GM12865 (cell line): ENCODE measurements around the gene PAX1.
A peak's percentile ranks its signal among the peaks of the same experiment; 100 is the strongest.

Source experiments
- DNase-seq: peaks from one replicate; pipeline ENCODE4 v3.0.0; 2010; ENCODE audit warnings: low read depth
- H3K4me3 ChIP-seq: 2 replicates; pipeline ENCODE4 v1.5.1; 2011; ENCODE audit warnings: mild to moderate bottlenecking, low read depth, low read length, control low read depth
- TF ChIP-seq, protein P1 (sequence below): IDR thresholded peaks from 2 replicates; pipeline ENCODE4 v1.5.1; 2011; ENCODE audit warnings: low read length, control low read depth, low read depth, inconsistent platforms; ENCODE audit not compliant: insufficient read depth; ENCODE audit errors: missing control alignments

The PAX1 gene

DNA sequence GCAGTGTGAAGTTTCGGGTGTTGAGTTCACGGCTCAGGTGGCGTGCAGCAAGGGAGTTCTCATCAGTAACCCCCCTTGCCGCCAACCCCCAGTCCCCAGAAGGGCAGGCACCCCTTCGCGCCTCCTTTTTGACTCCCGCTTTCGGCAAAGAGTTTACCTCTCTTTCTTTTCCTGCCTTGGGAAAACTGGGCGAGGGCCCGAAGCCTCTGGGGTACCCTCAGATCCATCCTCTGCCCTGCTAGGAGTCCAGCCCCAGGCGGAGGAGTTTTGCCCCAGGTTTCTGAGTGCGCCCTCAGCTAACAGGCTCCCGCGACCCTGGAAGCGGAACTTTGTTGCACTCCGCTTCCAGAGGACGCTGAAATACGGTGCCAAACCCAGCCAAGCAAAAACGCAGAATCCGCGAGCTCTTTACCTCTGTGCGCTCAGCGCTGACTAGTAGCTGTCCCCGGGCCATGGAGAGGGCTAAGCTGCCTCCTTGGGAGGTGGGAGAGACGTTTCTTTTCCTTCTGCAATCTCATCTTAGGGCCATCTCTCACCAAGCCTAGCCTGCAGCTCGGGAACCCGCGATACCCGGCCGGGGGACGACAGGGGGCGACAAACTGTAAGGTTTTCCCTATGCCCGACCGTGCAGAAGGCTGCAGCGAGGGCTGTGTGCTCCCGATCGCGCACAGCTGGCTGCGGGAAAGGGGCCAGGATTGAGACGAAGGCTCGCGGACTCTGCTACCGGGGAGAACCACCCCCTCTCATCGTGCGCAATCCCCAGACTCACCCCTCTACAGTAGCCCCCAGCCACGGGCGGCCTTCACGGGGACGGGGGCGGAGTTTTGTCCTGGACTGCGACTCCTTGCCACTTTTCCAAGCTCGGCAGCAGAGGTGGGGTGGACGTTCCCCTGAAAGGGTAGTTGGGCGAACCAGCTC is 2.7 kb upstream of the PAX1 start:
- DNase-seq: peak; percentile 24
- H3K4me3 ChIP-seq: no peak overlapping the region
- TF ChIP-seq, protein P1, sequence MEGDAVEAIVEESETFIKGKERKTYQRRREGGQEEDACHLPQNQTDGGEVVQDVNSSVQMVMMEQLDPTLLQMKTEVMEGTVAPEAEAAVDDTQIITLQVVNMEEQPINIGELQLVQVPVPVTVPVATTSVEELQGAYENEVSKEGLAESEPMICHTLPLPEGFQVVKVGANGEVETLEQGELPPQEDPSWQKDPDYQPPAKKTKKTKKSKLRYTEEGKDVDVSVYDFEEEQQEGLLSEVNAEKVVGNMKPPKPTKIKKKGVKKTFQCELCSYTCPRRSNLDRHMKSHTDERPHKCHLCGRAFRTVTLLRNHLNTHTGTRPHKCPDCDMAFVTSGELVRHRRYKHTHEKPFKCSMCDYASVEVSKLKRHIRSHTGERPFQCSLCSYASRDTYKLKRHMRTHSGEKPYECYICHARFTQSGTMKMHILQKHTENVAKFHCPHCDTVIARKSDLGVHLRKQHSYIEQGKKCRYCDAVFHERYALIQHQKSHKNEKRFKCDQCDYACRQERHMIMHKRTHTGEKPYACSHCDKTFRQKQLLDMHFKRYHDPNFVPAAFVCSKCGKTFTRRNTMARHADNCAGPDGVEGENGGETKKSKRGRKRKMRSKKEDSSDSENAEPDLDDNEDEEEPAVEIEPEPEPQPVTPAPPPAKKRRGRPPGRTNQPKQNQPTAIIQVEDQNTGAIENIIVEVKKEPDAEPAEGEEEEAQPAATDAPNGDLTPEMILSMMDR: peak; percentile 46

DNA sequence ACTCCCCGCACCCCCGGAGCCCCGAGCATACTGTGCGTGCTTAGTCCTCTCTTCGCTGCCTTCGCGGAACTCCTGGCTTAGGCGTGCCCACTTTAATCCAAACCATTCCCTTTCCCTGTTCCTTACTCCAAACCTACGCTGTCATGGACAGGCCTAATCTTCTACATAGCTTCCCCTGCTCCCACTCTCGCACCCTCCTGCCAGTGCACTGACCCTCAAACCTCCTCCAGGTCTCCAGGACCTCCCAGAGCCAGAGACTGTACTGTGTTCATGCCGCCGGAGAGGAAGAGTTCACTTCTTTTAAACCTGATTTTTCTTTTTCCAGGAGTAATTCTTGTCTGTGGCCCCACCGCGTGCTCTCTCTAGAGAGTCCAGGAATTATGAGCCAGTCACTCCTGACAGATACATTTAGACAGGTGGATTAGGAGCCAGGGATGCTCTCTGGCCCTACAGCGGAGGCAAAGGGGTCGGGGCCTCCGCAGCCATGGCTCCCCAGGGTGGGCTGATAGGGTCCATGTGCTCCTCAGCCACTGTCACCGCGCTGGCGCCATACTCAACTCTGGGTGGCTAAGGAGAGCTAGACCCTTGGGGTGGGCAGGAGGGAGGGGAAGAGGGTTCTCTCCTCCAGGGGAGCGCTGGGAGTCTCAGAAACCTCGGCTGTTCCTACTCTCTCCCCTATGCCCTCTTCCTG is 1.6 kb upstream of the PAX1 start:
- DNase-seq: no peak
- TF ChIP-seq, protein P1: no peak

DNA sequence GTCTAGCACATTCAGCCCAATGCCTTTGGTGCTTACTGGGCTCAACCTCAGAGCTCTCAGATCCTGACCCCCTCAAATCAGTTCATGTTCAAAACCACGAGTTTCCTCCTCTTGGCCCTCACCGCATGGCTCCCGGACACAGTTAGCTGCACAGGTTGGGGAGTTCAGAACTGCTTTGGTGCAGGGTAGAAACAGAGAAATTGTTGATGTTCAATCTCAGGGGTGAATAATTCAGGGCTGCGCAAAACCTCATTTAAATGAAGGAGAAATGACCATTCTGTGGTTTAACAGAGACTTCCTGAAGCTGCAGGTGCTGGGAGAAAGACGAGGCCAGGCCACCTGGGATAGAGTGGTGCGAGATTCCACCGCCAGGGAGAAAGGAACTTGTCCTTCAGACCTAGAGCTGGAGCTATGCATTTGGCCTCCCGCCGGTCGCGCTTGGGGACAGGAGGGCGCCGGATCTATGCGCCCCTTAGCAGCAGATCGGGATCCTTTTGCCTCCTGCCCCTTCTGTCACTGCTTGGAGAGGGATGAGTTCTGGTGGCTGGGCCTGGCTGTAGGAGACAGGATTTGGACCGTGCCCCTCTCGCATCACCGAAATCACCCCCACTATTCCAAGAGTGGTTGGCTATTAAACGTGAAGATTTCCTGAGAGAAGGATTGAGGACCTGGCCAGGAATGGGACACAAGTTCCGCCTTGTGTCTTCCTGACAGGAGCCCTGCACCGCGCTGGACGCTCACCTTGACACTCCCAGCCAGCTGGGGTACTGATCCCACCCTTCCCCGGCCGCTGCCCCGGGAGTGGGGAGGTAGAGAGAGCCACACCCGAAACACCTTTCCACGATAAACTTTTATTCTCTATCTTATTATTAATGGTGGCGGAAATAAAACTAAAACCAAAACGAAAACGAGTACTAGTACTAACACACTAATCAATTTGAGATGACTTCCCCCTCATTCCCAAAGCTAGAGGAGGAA is 767 bp upstream of the PAX1 start:
- no peak overlapping the region for H3K4me3 ChIP-seq
- no peak for DNase-seq
- TF ChIP-seq, protein P1: no peak

More for the DNA sequence above, 1.6 kb upstream of the PAX1 start:
- no peak overlapping the region for H3K4me3 ChIP-seq

DNA sequence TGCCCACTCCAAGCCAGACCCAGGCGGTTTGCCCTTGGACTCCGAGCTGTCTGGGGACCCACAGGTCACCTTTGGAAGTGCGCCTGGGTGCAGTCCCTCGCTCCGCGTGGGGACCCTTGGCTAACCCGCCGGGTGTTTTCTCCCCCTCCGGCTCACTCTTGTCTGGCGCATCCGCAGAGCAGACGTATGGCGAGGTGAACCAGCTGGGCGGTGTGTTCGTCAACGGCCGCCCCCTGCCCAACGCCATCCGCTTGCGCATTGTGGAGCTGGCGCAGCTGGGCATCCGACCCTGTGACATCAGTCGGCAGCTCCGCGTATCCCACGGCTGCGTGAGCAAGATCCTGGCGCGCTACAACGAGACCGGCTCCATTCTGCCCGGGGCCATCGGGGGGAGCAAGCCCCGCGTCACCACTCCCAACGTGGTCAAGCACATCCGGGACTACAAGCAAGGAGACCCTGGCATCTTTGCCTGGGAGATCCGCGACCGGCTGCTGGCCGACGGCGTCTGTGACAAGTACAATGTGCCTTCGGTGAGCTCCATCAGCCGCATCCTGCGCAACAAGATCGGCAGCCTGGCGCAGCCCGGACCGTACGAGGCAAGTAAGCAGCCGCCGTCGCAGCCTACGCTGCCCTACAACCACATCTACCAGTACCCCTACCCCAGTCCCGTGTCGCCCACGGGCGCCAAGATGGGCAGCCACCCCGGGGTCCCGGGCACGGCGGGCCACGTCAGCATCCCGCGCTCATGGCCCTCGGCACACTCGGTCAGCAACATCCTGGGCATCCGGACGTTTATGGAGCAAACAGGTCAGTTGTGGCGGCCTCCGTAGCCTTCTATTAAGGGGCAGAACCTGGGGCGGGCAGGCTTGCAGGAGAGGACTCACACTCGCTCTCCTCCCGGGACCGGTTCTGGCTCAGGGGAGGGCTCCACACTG is 1.1 kb downstream of the PAX1 start:
- H3K4me3 ChIP-seq: no peak overlapping the region
- TF ChIP-seq, protein P1: no peak
- DNase-seq: no peak

DNA sequence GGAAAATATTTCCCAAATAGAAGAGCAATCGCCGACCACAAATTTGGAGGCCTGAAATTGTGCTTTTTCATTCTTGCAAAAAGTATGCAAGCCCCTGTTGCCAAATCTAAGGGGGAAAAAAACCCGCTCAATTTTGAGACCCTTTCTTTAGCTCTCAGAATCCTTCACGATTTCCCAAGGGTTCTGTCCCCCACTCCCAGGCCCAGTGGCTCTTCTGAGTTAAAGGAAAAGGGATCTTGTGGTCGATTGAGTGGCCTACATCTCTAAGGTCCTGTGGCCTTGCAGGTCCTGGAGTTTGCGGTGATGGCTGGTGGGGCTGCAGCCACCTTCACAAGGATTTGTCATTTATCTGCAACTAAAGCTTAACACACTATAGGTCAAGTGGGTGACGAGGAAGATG is 1.8 kb downstream of the PAX1 start:
- no peak overlapping the region for H3K4me3 ChIP-seq
- DNase-seq: no peak
- TF ChIP-seq, protein P1: no peak
